GM18519 (cell line): ENCODE data around the gene MYBPC2.

Experiments
- ATAC-seq: cut with Tn5 transposase; IDR thresholded peaks from one replicate; pipeline ENCODE4 v1.9.1; 2021; ENCODE audit warnings: mild to moderate bottlenecking, moderate library complexity; ENCODE audit not compliant: unreplicated experiment, low FRiP score

MYBPC2 gene

GRCh38 chr19:50477751-50478515 is 45.2 kb downstream of the MYBPC2 start:
- no peak for ATAC-seq

DNA sequence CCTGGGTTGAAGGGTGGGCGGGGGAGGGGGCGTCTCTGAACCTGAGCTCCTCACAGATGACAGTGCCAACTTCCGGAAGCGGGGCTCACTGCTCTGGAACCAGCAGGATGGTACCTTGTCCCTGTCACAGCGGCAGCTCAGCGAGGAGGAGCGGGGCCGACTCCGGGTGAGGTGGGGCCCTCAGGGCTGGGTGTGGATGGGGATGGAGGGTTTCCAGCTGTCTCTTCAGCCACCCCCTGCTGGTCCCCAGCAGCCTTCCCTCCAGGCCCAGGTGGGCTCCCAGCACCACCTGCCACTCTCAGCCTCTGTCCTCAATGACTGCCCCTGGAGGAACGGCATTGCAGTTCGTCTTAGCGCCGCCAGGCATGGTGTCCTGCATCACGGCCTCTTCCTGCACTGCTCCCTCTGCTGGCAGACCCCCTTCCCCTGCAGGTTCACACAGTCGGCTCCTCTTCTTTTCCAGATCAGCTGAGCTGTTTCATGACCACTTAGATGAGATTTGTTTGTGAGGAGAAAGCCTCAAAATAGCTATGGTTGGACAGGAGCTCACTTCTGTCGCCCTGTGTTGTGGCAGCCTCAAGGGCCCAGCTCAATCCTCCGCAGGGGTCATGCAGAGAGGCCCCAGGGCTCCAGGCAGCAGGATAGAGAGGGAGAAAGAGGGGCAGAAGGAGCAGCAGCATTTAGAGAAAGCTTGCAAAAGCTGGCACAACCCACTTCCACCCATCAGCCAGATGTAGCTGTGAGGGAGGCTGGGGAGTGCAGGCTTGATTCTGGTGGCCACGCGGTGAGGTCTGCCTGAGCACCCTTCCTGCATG is 46.4 kb downstream of the MYBPC2 start:
- ATAC-seq: no peak

- ATAC-seq: no peak
These were observed 47.1 kb downstream of the MYBPC2 start for GRCh38 chr19:50479761-50480251.

- ATAC-seq: no peak
These were observed 47.8 kb downstream of the MYBPC2 start for GRCh38 chr19:50480281-50481111.

GRCh38 chr19:50481351-50482149 is 48.9 kb downstream of the MYBPC2 start:
- ATAC-seq: no peak

- ATAC-seq: no peak
These were observed 49.7 kb downstream of the MYBPC2 start for GRCh38 chr19:50482271-50482855.

- no peak for ATAC-seq
These were observed 50.2 kb downstream of the MYBPC2 start for GRCh38 chr19:50482916-50483315.

- ATAC-seq: no peak
These were observed 52.7 kb downstream of the MYBPC2 start for GRCh38 chr19:50485284-50485955.

DNA sequence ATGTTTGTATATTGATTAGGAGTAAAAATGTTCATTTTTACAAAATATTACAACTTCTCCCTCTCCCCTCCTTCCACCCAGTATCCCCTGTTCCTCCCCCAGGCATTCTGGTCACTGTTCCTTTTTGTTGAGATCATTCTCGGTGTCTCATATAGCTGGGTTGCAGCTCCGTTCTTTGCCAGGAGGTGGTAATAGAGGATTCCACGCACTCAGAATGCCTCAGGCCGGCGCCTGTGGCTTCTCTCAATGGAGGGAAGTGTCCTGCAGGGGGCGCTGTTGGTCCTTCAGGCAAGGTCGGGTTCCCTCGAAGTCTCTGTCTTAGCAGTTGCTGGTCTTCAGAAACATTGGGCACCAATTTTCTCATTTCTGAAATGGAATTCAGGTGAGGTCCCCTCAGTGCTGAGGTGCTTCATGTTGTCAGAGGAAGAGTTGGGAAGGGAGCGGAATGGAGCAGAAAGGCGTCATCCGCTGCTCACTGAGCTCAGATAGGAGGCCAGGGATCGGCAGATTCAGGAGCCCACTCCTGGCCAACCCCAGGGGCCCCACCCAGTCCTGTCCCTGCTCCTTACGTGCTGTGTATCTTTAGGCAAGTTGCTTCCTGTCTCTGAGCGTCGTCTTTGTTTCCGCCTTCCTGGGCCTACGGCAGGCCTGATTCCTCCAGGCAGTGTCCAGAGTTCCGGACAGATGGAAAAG is 54.3 kb downstream of the MYBPC2 start:
- ATAC-seq: no peak

- ATAC-seq: no peak
These were observed 55.9 kb downstream of the MYBPC2 start for GRCh38 chr19:50488389-50489194.

GRCh38 chr19:50489461-50490011 is 56.8 kb downstream of the MYBPC2 start:
- ATAC-seq: no peak

GRCh38 chr19:50490411-50490811 is 57.7 kb downstream of the MYBPC2 start:
- no peak for ATAC-seq

- no peak for ATAC-seq
These were observed 58.3 kb downstream of the MYBPC2 start for GRCh38 chr19:50490991-50491472.

DNA sequence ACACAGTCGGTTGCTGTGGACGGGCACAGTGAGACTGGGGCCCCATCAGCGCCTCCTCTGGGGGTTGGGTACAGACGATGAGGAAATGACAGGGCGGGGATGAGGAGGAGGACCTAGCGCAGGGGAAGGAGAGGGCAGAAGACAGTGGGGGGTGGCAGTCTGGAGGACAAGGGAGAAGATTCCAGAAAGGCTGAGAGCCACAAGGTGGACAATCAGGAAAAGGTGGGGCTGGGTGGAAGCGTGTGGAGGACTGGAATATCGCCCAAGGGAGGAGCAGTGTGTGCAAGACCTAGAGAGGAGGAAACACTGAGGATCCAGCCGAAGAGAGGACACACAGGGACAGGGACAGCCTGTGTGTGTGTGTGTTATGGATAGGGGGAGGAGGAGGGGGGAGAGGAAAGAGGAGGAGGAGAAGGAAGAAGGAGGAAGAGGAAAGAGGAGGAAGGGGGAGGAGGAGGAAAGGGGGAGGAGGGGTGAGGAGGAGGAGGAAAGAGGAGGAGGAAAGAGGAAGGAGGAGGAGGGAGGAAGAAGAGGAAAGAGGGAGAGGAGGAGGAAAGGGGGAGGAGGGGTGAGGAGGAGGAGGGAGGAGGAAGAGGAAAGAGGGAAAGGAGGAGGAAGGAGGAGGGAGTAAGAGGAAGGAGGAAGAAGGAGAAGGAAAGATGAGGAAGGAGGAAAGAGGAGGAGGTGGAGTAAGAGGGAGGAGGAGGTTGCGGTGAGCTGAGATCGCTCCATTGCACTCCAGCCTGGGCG is 59.8 kb downstream of the MYBPC2 start:
- ATAC-seq: no peak

- no peak for ATAC-seq
These were observed 60.5 kb downstream of the MYBPC2 start for GRCh38 chr19:50493171-50493570.

DNA sequence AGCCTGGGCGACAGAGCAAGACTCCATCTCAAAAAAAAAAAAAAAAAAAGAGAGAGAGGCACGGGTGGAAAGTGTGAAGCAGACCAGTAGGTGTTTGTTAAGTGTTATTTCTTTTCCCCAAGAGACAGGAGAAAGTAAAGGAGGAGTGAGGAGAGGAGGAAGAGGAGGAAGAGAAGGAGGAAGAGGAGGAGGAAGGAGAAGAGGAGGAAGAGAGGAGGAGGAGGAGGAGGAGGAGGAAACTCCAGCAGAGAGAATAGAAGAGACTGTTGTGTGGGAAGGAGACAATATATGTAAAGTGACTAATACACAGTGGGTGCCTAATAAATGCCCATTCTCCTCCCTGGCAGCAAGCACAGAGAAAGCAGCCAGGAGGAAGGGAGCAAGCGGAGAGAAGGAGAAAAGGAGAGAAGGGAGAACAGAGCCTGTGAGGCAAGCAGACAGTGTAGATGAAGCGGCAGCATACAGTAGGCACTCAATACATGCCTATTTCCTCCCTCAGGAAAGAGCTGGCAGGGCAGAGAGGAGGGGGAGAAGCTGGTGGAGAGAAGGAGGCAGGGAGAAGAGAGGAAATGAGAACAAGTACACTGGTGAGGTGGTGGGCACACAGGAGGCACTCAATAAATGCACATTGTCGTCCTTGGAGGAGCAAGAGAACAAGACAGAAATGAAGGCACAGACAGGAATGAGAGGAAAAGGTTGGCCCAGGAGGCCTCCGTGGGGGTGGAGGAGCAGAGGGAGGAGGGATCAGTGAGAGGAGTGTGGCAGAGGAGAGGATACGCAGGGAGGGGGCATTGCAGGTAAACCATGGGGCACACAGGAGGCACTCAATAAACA is 61.7 kb downstream of the MYBPC2 start:
- no peak for ATAC-seq
